GM08714 (cell line): ENCODE data around the gene TMC3.

Experiments
- H3K4me3 ChIP-seq: fragments of 200-500 bp; sonication (Bioruptor generic); 2 replicates; pipeline ENCODE4 v1.5.1; 2014; ENCODE audit warnings: mild to moderate bottlenecking, low read length, inconsistent platforms
- ZNF274 ChIP-seq: IDR thresholded peaks from 2 replicates; pipeline ENCODE4 v1.6.1; 2012; ENCODE audit warnings: mild to moderate bottlenecking, low read depth, low read length

The TMC3 gene

DNA sequence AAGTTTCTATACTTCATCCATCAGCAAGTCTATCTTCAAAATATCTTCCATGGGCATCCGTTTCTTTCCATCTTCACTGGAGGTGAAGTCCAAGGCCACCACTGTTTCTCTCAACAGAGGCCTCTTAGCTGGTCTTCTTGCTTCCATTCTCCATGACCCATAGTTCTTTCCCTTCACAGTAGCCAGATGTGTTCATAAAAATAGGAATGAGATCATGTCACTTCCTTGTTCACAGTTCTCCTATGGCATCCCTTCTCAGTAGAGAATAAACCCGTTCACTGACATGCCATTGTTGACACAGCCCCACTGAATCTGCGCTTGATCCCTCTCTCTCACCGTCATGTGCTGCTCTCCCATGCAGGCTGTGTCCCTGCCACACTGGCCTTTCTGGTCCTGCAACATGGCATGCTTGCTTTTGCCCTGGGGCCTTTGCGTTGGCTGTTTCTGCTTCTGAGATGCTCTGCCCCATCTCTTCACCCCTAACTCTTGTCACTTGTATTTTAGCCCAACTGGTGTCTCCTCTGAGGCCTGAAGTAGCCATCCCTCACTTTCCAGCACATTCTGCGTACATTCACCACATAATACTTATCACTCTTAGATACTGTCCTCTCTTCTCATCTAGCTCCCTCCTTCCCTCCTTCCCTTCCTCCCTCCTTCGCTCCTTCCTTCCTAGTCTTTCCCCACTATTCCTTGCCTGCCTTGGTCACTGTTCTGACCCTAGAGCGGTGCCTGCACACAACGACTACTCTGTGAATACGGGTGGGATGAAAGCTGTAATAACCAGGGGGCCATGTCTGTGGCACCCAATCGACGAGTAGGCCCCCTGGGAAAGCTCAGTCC lies 92.0 kb downstream of the TMC3 start:
- TF ChIP-seq ZNF274, result no peak
- no peak overlapping the region for H3K4me3 ChIP-seq

DNA sequence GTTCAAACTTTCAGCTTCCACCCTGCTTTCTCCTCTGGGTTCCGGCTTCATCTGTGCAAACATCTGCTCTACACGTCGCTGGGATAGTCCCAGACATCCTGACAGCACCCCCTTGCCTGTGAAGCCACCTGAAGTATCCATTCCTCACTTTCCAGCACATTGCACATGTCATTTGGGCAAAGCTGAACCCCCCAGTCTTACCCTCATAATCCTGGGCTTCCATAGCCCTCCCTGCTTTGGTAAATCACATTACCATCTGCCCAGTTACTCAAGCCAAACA lies 92.6 kb downstream of the TMC3 start:
- no peak overlapping the region for H3K4me3 ChIP-seq
- TF ChIP-seq ZNF274, result no peak
